ENCODE data around the gene TMEM131. TPM values are rescaled to one million over a fixed set of nuclear protein-coding genes. Genes with fewer than 3 reads are reported as not detected.

TMEM131 gene
- total RNA-seq, 2 experiments from 2014 or later = 17.4 to 32.3 TPM

- H3K4me3 ChIP-seq (ENCODE audit: low read depth, low read length, poor library complexity, severe bottlenecking) = no peak overlapping the region
- no peak overlapping the region for H3K27ac ChIP-seq (ENCODE audit: low read depth, low read length, poor library complexity, severe bottlenecking)
- H3K4me2 ChIP-seq (ENCODE audit: low read length) = no peak overlapping the region
- CTCF ChIA-PET (ENCODE audit: unreplicated experiment) = no interaction called here
- no peaks in the 10 kb centered on the region for H3K9me3 ChIP-seq (ENCODE audit: low read length)
- H3K36me3 ChIP-seq (ENCODE audit: insufficient read depth, low read length) = no peaks in the 10 kb centered on the region
- H3K9me2 ChIP-seq (ENCODE audit: insufficient read depth, low read length) = no peaks in the 10 kb centered on the region
- no TSS peak for BruUV-seq (replicated peaks)
- no peaks in the 10 kb centered on the region for H3K79me2 ChIP-seq (ENCODE audit: insufficient read depth, low read depth, low read length)
- no peak overlapping the region for H2AFZ ChIP-seq (ENCODE audit: low read length)
- no peaks in the 10 kb centered on the region for H4K20me1 ChIP-seq (ENCODE audit: insufficient read depth, low read length)
- no peak for DNase-seq (ENCODE audit: low spot score)
- intact Hi-C loops (cut with micrococcal nuclease; ENCODE audit: unreplicated experiment) = no loop called here
- TF ChIP-seq EZH2phosphoT487 (IDR thresholded peaks at IDR 0.05; ENCODE audit: borderline replicate concordance, low read depth, low read length) (no peak), CTCF (conservative IDR thresholded peaks at IDR 0.05; ENCODE audit: low read length) (no peak)
- H3K4me1 ChIP-seq (ENCODE audit: insufficient read depth, low read length, poor library complexity, severe bottlenecking) = no peaks in the 10 kb centered on the region
- POLR2A ChIA-PET = no interaction called here
These were observed 257.3 kb downstream of the TMEM131 start for GRCh38 chr2:97738179-97739019.

DNA sequence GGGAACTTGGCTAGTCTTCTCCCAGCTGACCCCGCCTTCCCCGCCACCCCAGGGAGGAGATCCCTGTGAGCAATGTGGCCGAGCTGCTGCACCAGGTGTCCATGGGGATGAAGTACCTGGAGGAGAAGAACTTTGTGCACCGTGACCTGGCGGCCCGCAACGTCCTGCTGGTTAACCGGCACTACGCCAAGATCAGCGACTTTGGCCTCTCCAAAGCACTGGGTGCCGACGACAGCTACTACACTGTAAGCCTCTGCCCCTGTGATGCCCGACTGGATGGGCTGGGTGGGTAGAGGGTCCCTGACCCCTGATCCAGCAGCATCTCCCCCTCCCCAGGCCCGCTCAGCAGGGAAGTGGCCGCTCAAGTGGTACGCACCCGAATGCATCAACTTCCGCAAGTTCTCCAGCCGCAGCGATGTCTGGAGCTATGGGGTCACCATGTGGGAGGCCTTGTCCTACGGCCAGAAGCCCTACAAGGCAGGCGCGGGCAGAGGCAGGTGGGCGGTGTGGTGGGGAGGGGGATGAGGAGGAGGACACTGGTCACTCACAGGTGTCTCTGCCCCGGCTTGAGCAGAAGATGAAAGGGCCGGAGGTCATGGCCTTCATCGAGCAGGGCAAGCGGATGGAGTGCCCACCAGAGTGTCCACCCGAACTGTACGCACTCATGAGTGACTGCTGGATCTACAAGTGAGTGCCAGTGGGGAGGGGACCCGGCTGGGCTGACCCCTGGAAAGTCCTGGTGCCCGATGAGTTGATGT, 258.1 kb downstream of the TMEM131 start:
- Histone ChIP-seq H3K9me3 (ENCODE audit: low read length) (no peaks in the 10 kb centered on the region), H3K27ac (ENCODE audit: low read depth, low read length, poor library complexity, severe bottlenecking) (no peak overlapping the region), H3K79me2 (ENCODE audit: insufficient read depth, low read depth, low read length) (no peaks in the 10 kb centered on the region), H2AFZ (ENCODE audit: low read length) (no peak overlapping the region), H4K20me1 (ENCODE audit: insufficient read depth, low read length) (no peaks in the 10 kb centered on the region), H3K4me1 (ENCODE audit: insufficient read depth, low read length, poor library complexity, severe bottlenecking) (no peaks in the 10 kb centered on the region), H3K4me2 (ENCODE audit: low read length) (no peak overlapping the region), H3K9me2 (ENCODE audit: insufficient read depth, low read length) (no peaks in the 10 kb centered on the region), H3K4me3 (ENCODE audit: low read depth, low read length, poor library complexity, severe bottlenecking) (no peak overlapping the region), H3K36me3 (ENCODE audit: insufficient read depth, low read length) (no peaks in the 10 kb centered on the region)
- intact Hi-C loops (cut with micrococcal nuclease; ENCODE audit: unreplicated experiment) = no loop called here
- no peak for DNase-seq (ENCODE audit: low spot score)
- POLR2A ChIA-PET = no interaction called here
- CTCF ChIA-PET (ENCODE audit: unreplicated experiment) = no interaction called here
- no peak for TF ChIP-seq EZH2phosphoT487 (IDR thresholded peaks at IDR 0.05; ENCODE audit: borderline replicate concordance, low read depth, low read length)
- TF ChIP-seq CTCF (conservative IDR thresholded peaks at IDR 0.05; ENCODE audit: low read length) = no peak
- no TSS peak for BruUV-seq (replicated peaks)
